ENCODE measurements around the gene CFAP52. TPM values are rescaled to one million over a fixed set of nuclear protein-coding genes. Genes with fewer than 3 reads are reported as not detected.
"Not testable (repeated sequence)": the region's sequence is repeated elsewhere in the genome, so short reads cannot be mapped to it uniquely, and the experiment has no call there.

The CFAP52 gene
- total and polyA plus RNA-seq, 7 donors = 0.03 to 0.99 TPM; not detected in 5

DNA sequence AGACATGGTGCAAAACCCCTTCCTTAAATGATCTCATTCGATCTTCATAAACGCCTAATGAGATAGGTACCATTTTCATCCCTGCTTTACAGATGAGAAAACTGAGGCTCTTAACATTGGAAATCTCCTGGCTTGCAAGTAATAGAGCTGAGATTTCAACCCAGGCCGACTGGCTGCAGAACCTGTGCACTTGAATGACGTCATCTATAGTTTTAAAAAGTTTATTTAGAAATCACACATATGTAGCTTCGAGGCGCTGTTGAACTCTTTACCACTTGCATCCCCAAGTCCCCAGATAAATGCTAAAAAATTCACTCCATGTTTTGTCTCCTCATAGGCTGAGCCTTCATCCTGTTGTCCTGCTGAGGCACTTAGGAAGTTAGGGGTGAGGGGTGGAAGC is 30.0 kb downstream of the CFAP52 start:
- WGBS, 2 donors = 88 to 90% methylated on average over 6 of the region's 6 CpGs

DNA sequence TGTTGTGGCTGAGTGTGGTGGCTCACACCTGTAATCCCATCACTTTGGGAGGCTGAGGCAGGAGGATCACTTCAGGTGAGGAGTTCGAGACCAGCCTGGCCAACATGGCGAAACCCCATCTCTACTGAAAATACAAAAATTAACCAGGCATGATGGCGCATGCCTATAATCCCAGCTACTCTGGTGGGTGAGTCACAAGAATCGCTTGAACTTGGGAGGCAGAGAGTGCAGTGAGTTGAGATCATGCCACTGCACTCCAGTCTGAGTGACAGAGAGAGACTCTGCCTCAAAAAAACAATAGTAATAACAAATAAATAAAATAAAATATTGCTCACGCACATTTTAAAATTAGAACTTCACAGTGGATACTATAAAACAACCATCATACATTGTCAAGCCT is 30.6 kb downstream of the CFAP52 start:
- intact Hi-C loops (cut with DNase I) = not testable (repeated sequence)

More for the DNA sequence above, 30.0 kb downstream of the CFAP52 start:
- intact Hi-C loops (cut with DNase I) = no loop called here
- Histone ChIP-seq H3K4me1 (no peaks in the 10 kb centered on the region), H3K27ac (no peak overlapping the region), H3K9me3 (no peaks in the 10 kb centered on the region), H3K27me3 (no peaks in the 10 kb centered on the region), H3K36me3 (no peaks in the 10 kb centered on the region), H3K4me3 (no peak overlapping the region)
- DNase-seq = no peak
- TF ChIP-seq POLR2AphosphoS5 (IDR thresholded peaks at IDR 0.05) (no peak), POLR2A (IDR thresholded peaks at IDR 0.05) (no peak), EP300 (IDR thresholded peaks at IDR 0.05) (no peak)
- TF ChIP-seq, protein P1, sequence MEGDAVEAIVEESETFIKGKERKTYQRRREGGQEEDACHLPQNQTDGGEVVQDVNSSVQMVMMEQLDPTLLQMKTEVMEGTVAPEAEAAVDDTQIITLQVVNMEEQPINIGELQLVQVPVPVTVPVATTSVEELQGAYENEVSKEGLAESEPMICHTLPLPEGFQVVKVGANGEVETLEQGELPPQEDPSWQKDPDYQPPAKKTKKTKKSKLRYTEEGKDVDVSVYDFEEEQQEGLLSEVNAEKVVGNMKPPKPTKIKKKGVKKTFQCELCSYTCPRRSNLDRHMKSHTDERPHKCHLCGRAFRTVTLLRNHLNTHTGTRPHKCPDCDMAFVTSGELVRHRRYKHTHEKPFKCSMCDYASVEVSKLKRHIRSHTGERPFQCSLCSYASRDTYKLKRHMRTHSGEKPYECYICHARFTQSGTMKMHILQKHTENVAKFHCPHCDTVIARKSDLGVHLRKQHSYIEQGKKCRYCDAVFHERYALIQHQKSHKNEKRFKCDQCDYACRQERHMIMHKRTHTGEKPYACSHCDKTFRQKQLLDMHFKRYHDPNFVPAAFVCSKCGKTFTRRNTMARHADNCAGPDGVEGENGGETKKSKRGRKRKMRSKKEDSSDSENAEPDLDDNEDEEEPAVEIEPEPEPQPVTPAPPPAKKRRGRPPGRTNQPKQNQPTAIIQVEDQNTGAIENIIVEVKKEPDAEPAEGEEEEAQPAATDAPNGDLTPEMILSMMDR (IDR thresholded peaks at IDR 0.05) = no peak

DNA sequence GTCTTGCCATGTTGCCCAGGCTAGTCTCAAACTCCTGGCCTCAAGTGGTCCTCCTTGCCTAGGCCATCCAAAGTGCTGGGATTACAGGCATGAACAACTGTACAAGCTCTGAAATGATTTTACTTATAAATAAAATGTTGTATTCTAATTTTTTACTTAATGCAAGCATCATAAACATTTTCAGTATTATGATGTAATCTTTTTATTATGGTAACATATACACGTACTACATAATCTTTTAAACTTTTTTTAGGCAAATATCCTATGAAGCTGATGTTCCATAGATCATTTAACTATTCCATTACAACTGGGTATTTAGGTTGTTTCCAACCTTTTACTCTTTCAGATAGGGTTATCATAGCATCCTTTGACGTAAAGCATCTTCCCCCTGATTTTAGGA is 35.1 kb downstream of the CFAP52 start:
- DNase-seq = no peak
- H3K36me3 ChIP-seq = no peaks in the 10 kb centered on the region
- H3K4me3 ChIP-seq = no peak overlapping the region
- H3K4me1 ChIP-seq = no peaks in the 10 kb centered on the region
- no peaks in the 10 kb centered on the region for H3K27me3 ChIP-seq
- intact Hi-C loops (cut with DNase I) = no loop called here
- 63 to 79% methylated on average over 2 of the region's 2 CpGs for WGBS, 2 donors
- no peak for TF ChIP-seq EP300 (IDR thresholded peaks at IDR 0.05)
- TF ChIP-seq, protein P1 (IDR thresholded peaks at IDR 0.05) = no peak
- no peak for TF ChIP-seq POLR2AphosphoS5 (IDR thresholded peaks at IDR 0.05)
- TF ChIP-seq POLR2A (IDR thresholded peaks at IDR 0.05) = no peak
- no peaks in the 10 kb centered on the region for H3K9me3 ChIP-seq
- no peak overlapping the region for H3K27ac ChIP-seq

More for the DNA sequence above, 30.6 kb downstream of the CFAP52 start:
- not testable (repeated sequence) for H3K27ac ChIP-seq, H3K36me3 ChIP-seq, H3K27me3 ChIP-seq, H3K4me1 ChIP-seq, H3K4me3 ChIP-seq, H3K9me3 ChIP-seq, DNase-seq
- WGBS, 2 donors = 73 to 75% methylated on average over 5 of the region's 5 CpGs

DNA sequence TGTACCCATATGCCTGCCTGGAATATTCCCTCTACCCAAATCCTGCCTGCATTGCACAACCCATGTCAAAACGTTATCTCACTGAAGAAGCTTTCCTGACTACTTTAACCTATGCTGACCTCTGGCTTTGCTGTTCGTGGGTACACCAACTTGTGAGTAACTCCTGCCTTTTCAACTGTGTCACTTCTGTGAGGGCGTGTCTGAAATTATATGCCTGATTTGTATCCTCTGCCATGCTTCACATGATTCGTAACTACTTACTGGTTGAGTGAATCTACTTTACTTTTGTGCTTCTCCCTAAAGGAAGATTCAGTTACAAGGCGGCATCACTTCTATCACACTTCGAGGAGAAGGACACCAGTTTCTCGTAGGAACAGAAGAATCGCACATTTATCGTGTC is 35.6 kb downstream of the CFAP52 start:
- WGBS, 2 donors = 73 to 77% methylated on average over 9 of the region's 9 CpGs
- intact Hi-C loops (cut with DNase I) = no loop called here

DNA sequence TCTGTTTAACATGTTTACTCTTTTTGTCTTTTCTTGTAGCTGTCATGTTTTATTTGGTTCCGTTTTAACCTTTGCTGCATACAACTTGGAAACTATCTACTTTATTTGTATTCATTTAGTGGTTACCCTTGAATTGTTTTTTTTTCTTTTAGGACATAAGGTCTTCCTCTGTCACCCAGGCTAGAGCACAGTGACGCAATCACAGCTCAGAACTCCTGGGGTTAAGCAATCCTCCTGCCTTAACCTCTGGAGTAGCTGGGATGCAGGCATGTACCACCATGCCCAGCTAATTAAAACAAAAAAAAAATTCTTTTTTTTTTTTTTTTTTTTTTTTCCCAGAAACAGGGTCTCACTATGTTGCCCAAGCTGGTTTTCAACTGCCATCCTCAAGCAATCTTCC is 39.0 kb downstream of the CFAP52 start:
- WGBS, 2 donors = 40 to 44% methylated on average over 2 of the region's 2 CpGs
- Histone ChIP-seq H3K27me3 (no peaks in the 10 kb centered on the region), H3K36me3 (no peaks in the 10 kb centered on the region), H3K9me3 (no peaks in the 10 kb centered on the region), H3K27ac (no peak overlapping the region), H3K4me1 (no peaks in the 10 kb centered on the region), H3K4me3 (no peak overlapping the region)
- TF ChIP-seq, protein P1 (IDR thresholded peaks at IDR 0.05) = no peak
- no peak for TF ChIP-seq POLR2A (IDR thresholded peaks at IDR 0.05)
- TF ChIP-seq POLR2AphosphoS5 (IDR thresholded peaks at IDR 0.05) = no peak
- TF ChIP-seq EP300 (IDR thresholded peaks at IDR 0.05) = no peak
- DNase-seq = no peak
- intact Hi-C loops (cut with DNase I) = no loop called here

More for the DNA sequence above, 35.6 kb downstream of the CFAP52 start:
- H3K36me3 ChIP-seq = no peaks in the 10 kb centered on the region
- no peaks in the 10 kb centered on the region for H3K9me3 ChIP-seq
- H3K27ac ChIP-seq = no peak overlapping the region
- H3K27me3 ChIP-seq = no peaks in the 10 kb centered on the region
- H3K4me1 ChIP-seq = no peaks in the 10 kb centered on the region
- DNase-seq = no peak
- H3K4me3 ChIP-seq = no peak overlapping the region
- TF ChIP-seq, protein P1 (IDR thresholded peaks at IDR 0.05) = no peak
- no peak for TF ChIP-seq POLR2A (IDR thresholded peaks at IDR 0.05)
- TF ChIP-seq EP300 (IDR thresholded peaks at IDR 0.05) = no peak
- no peak for TF ChIP-seq POLR2AphosphoS5 (IDR thresholded peaks at IDR 0.05)

Measured in sigmoid colon (tissue), 7 donors.